GM19328 (cell line): Measurements from ENCODE around the gene ZNF610.

Source experiments
- ATAC-seq: cut with Tn5 transposase; IDR thresholded peaks from one replicate; pipeline ENCODE4 v1.9.1; 2021; ENCODE audit warnings: mild to moderate bottlenecking, moderate library complexity; ENCODE audit not compliant: unreplicated experiment

Gene ZNF610

DNA sequence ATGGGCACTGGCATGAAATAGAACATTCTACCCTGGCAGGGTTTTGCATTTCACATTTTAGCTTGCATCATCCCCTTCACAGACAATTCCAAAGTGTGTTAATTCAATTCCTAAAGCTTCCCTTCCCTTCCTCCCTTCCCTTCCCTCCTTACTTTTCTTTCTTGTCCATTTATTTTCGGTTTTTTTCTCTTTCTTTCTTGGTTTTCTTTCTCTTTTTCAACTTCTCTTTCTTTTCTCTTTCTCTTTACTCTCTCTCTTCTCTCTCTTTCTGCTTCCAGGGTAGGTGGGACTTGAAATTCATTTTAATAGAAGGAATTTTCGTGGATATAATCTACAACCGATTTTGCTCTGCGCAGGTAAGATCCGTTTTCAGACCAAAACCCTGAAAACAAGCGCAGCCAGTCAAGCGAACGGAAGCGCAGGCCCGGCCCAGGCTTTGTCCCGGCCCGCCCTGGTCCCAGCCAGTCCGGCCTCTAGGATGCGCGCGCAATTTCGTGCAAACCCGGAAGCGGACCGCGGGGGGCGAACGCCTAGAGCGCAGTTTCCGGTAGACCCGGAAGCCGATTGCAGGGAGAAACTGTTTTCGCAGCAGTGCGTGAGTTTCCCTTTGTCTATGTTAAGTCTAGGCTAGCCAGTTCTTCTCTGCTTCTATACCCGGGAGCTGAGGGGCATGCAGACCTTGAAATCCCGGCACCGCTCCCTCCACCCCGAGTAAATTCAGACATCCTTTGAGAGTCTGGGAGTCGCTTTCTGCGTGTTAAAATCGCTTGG lies 61.5 kb downstream of the ZNF610 start, which contains the start of gene ZNF528:
Gene ZNF528 (plus strand): TSS at position 540 of the 771 bp plus-strand sequence. CDS start 4,165 bp downstream, outside the sequence.
- ATAC-seq: peak; percentile 77

DNA sequence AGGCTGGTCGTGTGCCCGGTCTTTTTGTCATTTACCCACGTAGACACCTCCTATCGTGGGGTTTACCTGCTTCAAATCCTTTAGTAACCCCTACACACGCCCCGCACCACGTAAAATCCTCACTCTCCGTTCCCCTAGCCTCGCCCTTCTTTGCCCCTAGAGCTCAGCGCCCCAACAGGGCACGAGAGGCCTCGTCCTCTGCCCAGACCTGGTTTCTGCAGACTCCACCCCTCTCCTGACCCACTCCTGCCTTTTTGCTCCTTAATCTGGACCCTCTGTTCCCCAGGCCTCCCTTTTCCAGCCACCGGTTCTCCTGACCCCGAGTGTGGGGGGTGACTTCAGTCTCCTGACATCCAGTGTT lies 62.0 kb downstream of the ZNF610 start:
- ATAC-seq: no peak

DNA sequence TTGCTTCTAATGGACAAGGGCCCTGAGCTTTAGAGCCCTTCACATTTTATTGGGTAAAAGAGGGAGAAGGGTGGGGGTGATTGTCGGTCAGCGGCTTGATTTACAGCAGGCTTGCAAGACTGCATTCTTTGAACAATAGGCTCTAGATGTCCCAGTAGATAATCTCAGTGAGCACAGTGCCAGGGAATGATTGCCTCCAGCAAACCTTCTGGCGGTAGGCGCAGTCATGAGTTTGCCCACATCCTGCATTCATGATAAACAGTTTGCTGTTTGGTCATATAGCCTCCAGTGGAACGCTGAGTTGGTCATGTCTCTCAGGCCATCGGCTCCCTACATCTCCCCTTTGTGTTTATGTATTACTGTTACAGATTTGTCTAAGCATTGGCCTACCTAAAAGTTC lies 74.2 kb downstream of the ZNF610 start:
- ATAC-seq: no peak

DNA sequence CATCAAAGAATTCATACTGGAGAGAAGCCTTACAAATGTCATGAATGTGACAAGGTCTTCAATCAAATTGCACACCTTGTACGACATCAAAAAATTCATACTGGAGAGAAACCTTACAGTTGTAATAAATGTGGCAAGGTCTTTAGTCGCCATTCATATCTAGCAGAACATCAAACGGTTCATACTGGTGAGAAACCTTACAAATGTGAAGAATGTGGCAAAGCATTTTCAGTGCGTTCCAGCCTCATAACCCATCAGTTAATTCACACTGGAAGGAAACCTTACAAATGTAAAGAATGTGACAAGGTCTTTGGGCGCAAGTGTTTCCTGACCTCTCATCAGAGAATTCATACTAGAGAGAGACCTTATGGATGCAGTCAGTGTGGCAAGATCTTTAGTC lies 79.7 kb downstream of the ZNF610 start:
- no peak for ATAC-seq
